OCI-LY1 (cell line): ENCODE results near the gene RHOB.

Experiments
- H2AFZ ChIP-seq: fragments of 200-600 bp; sonication (generic), shearing (Covaris generic); 2 replicates; pipeline ENCODE4 v1.6.0; 2014; ENCODE audit warnings: antibody characterized with exemption, mild to moderate bottlenecking, low read length
- H3F3A ChIP-seq: fragments of 200-600 bp; sonication (generic), shearing (Covaris generic); 2 replicates; pipeline ENCODE4 v1.6.0; 2014; ENCODE audit warnings: mild to moderate bottlenecking, antibody characterized with exemption, low read length, moderate library complexity; ENCODE audit not compliant: insufficient read depth
- H3K27ac ChIP-seq: fragments of 200-600 bp; sonication (generic); 2 replicates; pipeline ENCODE4 v1.5.1; 2014; ENCODE audit warnings: low read length, mixed run types, mild to moderate bottlenecking, low read depth; ENCODE audit not compliant: poor library complexity, severe bottlenecking
- H3K27me3 ChIP-seq: fragments of 200-600 bp; sonication (generic); 2 replicates; pipeline ENCODE4 v1.6.0; 2014; ENCODE audit warnings: antibody characterized with exemption, mild to moderate bottlenecking, low read length, moderate library complexity; ENCODE audit not compliant: insufficient read depth
- H3K36me3 ChIP-seq: fragments of 200-600 bp; sonication (generic); 2 replicates; pipeline ENCODE4 v1.6.1; 2014; ENCODE audit warnings: mild to moderate bottlenecking, antibody characterized with exemption, low read length, moderate library complexity, mixed read lengths; ENCODE audit not compliant: insufficient read depth
- H3K4me1 ChIP-seq: fragments of 200-600 bp; sonication (generic); 2 replicates; pipeline ENCODE4 v1.5.1; 2014; ENCODE audit warnings: mild to moderate bottlenecking, low read length, moderate library complexity; ENCODE audit not compliant: insufficient read depth, severe bottlenecking
- H3K4me2 ChIP-seq: fragments of 200-600 bp; sonication (generic), shearing (Covaris generic); 2 replicates; pipeline ENCODE4 v1.6.1; 2014; ENCODE audit warnings: low read length
- H3K4me3 ChIP-seq: fragments of 200-600 bp; sonication (generic); 2 replicates; pipeline ENCODE4 v1.5.1; 2014; ENCODE audit warnings: low read length, low read depth, mild to moderate bottlenecking, mixed read lengths; ENCODE audit not compliant: poor library complexity, severe bottlenecking
- H3K79me2 ChIP-seq: fragments of 200-600 bp; shearing (Covaris generic); 2 replicates; pipeline ENCODE4 v1.6.1; 2016; ENCODE audit warnings: mixed run types, low read length, mixed read lengths; ENCODE audit not compliant: insufficient read depth
- H3K9ac ChIP-seq: fragments of 200-600 bp; sonication (generic), shearing (Covaris generic); 2 replicates; pipeline ENCODE4 v1.6.1; 2014; ENCODE audit warnings: mild to moderate bottlenecking, low read length, mixed read lengths
- H3K9me2 ChIP-seq: fragments of 200-600 bp; sonication (generic), shearing (Covaris generic); 2 replicates; pipeline ENCODE4 v1.6.1; 2014; ENCODE audit warnings: low read depth, mild to moderate bottlenecking, low read length, mixed read lengths
- H3K9me3 ChIP-seq: fragments of 200-600 bp; shearing (Covaris generic); 2 replicates; pipeline ENCODE4 v1.6.1; 2014; ENCODE audit warnings: low read length, mixed read lengths
- H4K20me1 ChIP-seq: fragments of 200-600 bp; sonication (generic), shearing (Covaris generic); 2 replicates; pipeline ENCODE4 v1.6.0; 2016; ENCODE audit warnings: mild to moderate bottlenecking, low read length; ENCODE audit not compliant: insufficient read depth
- CTCF ChIP-seq: fragments of 200-600 bp; sonication (generic), shearing (Covaris generic); IDR thresholded peaks from 2 replicates; pipeline ENCODE4 v1.5.1; 2017; ENCODE audit warnings: mild to moderate bottlenecking, antibody characterized with exemption, low read length, moderate library complexity, mixed read lengths
- EZH2 ChIP-seq: fragments of 200-600 bp; sonication (generic), shearing (Covaris generic); IDR thresholded peaks from 2 replicates; pipeline ENCODE4 v1.8.0; 2017; ENCODE audit warnings: borderline replicate concordance, mixed run types, mild to moderate bottlenecking, antibody characterized with exemption, low read length, moderate library complexity, mixed read lengths

RHOB gene

GRCh38 chr2:20446917-20447436 is at the start of gene RHOB:
Gene RHOB, plus strand, starts transcription at chr2:20447074. Its CDS starts 392 bp downstream, at chr2:20447466.
- no peaks in the 10 kb centered on the region for H3K79me2 ChIP-seq
- H3K9me3 ChIP-seq, result no peaks in the 10 kb centered on the region
- H4K20me1 ChIP-seq, result no peaks in the 10 kb centered on the region
- H3K4me3 ChIP-seq, result peak within 1 kb of the TSS; percentile 61
- peak within 1 kb of the TSS; percentile 72 for H3K4me2 ChIP-seq
- H3K9me2 ChIP-seq, result no peaks in the 10 kb centered on the region
- TF ChIP-seq CTCF (no peak), EZH2 (no peak)
- no peaks in the 10 kb centered on the region for H3K36me3 ChIP-seq
- no peaks in the 10 kb centered on the region for H3K27me3 ChIP-seq
- H2AFZ ChIP-seq, result no peak within 1 kb of the TSS
- H3K27ac ChIP-seq, result no peak within 1 kb of the TSS
- peak within 1 kb of the TSS; percentile 58; the same call in 1 of the 2 replicates for H3K9ac ChIP-seq
- peaks cover 4% of the 10 kb centered on the region for H3K4me1 ChIP-seq
- no peaks in the 10 kb centered on the region for H3F3A ChIP-seq

GRCh38 chr2:20397811-20398447 is 48.9 kb upstream of the RHOB start:
- Histone ChIP-seq H3K4me3 (no peak overlapping the region), H3K9me3 (no peaks in the 10 kb centered on the region), H3F3A (no peaks in the 10 kb centered on the region), H3K27ac (no peak overlapping the region), H3K9me2 (no peaks in the 10 kb centered on the region), H4K20me1 (no peaks in the 10 kb centered on the region), H3K27me3 (peaks cover 2% of the 10 kb centered on the region; the same call in 1 of the 2 replicates), H3K9ac (no peak overlapping the region), H2AFZ (no peak overlapping the region), H3K79me2 (no peaks in the 10 kb centered on the region), H3K4me1 (no peaks in the 10 kb centered on the region), H3K4me2 (no peak overlapping the region), H3K36me3 (no peaks in the 10 kb centered on the region)
- TF ChIP-seq EZH2, result no peak
- no peak for TF ChIP-seq CTCF

- H3K4me2 ChIP-seq, result no peak overlapping the region
- TF ChIP-seq EZH2 (no peak), CTCF (no peak)
Observed at GRCh38 chr2:20398956-20399567, 47.8 kb upstream of the RHOB start.

More at GRCh38 chr2:20398956-20399567, 47.8 kb upstream of the RHOB start:
- Histone ChIP-seq H3K9me2 (no peaks in the 10 kb centered on the region), H3K27ac (no peak overlapping the region), H3K4me1 (no peaks in the 10 kb centered on the region), H3K27me3 (no peaks in the 10 kb centered on the region; the same call in 1 of the 2 replicates), H4K20me1 (no peaks in the 10 kb centered on the region), H2AFZ (no peak overlapping the region), H3K79me2 (no peaks in the 10 kb centered on the region), H3K4me3 (no peak overlapping the region), H3K9ac (no peak overlapping the region), H3K36me3 (no peaks in the 10 kb centered on the region), H3F3A (no peaks in the 10 kb centered on the region), H3K9me3 (no peaks in the 10 kb centered on the region)
